Osteoblast (primary cell): ENCODE results near the gene SYN1. TPM values are rescaled to one million over a fixed set of nuclear protein-coding genes. Genes with fewer than 3 reads are reported as not detected.

Experiments
- DNase-seq: peaks from one replicate; pipeline ENCODE4 v3.0.0; 2011; ENCODE audit warnings: low spot score, mixed read lengths; ENCODE audit not compliant: insufficient read length; ENCODE audit errors: missing footprints
- H2AFZ ChIP-seq: 2 replicates; pipeline ENCODE4 v1.6.0; 2011; ENCODE audit warnings: mild to moderate bottlenecking, low read length
- H3K27ac ChIP-seq: 2 replicates; pipeline ENCODE4 v1.5.1; 2011; ENCODE audit warnings: mild to moderate bottlenecking, low read depth, low read length, moderate library complexity
- H3K27me3 ChIP-seq: 2 replicates; pipeline ENCODE4 v1.6.0; 2012; ENCODE audit warnings: mild to moderate bottlenecking, control low read depth, inconsistent platforms, low read length, moderate library complexity; ENCODE audit not compliant: insufficient read depth
- H3K36me3 ChIP-seq: 2 replicates; pipeline ENCODE4 v1.5.1; 2011; ENCODE audit warnings: mild to moderate bottlenecking, low read length, control low read depth, moderate library complexity; ENCODE audit not compliant: insufficient read depth
- H3K4me1 ChIP-seq: 2 replicates; pipeline ENCODE4 v1.5.1; 2011; ENCODE audit warnings: mild to moderate bottlenecking, low read length, control low read depth, moderate library complexity; ENCODE audit not compliant: insufficient read depth
- H3K4me2 ChIP-seq: 2 replicates; pipeline ENCODE4 v1.6.0; 2011; ENCODE audit warnings: mild to moderate bottlenecking, low read length; ENCODE audit not compliant: insufficient read depth
- H3K4me3 ChIP-seq: fragments of 200-600 bp; sonication (generic); 3 replicates; pipeline ENCODE4 v1.5.1; 2012; ENCODE audit warnings: mild to moderate bottlenecking, low read length, inconsistent platforms; ENCODE audit not compliant: insufficient read depth
- H3K79me2 ChIP-seq: 2 replicates; pipeline ENCODE4 v1.6.0; 2012; ENCODE audit warnings: mild to moderate bottlenecking, low read length, control low read depth, inconsistent platforms; ENCODE audit not compliant: insufficient read depth
- H3K9me3 ChIP-seq: 2 replicates; pipeline ENCODE4 v1.5.1; 2011; ENCODE audit warnings: low read depth, low read length, control low read depth
- H4K20me1 ChIP-seq: 2 replicates; pipeline ENCODE4 v1.6.0; 2012; ENCODE audit warnings: mild to moderate bottlenecking, low read length, control low read depth; ENCODE audit not compliant: insufficient read depth
- total RNA-seq: library from RNA; depleted of rRNA; stranded (reverse); fragments of >200 nt; gene quantifications from 2 replicates; pipeline ENCODE4 v1.2.3, GENCODE V29; 2012
- TF ChIP-seq, protein P1 (sequence below): IDR thresholded peaks from 2 replicates; pipeline ENCODE4 v1.5.1; 2011; ENCODE audit warnings: mild to moderate bottlenecking, low read depth, low read length, moderate library complexity; ENCODE audit errors: extremely low read depth

The SYN1 gene
- total RNA-seq, 1 donor: under 0.01 TPM

DNA sequence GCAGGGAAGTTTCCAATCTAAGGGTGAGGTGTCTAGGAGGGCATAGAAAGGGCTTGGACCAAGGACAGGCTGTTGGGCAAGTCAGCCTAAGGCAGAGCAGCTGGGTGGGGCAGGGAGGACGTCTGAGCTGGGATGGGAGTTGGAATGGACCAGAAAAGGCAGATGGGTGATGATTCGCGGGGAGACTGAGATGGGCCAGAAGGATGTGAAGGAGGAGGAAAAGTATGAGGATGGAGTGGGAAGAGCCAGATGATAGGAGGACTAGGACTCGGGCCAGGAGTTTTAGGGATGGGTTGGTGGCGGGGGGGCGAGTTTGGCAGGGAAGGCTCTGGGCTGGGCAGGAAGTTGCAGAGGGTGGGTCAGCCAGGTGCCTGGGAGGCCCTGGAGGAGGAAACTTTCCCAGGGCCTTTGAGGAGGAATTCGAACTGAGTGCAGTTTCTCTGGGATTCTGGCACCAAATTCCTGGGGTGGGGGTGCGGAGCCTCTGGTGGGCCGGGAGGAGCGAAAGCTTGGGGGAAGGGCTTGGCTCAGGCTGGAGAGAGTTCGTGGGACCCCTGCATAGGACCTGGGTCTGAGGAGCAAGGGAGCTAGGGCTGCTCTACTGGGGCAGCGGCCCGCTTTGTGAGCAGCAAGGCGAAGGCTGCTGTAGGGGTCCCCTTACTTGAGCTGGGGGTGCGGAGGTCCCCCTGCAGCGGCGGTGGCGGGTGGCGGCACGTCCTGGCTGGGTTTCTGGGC, 46.1 kb downstream of the SYN1 start:
- Histone ChIP-seq H3K79me2 (no peaks in the 10 kb centered on the region), H3K4me3 (no peak overlapping the region), H3K4me1 (peaks cover 18% of the 10 kb centered on the region), H4K20me1 (no peaks in the 10 kb centered on the region), H3K36me3 (peaks cover 16% of the 10 kb centered on the region), H2AFZ (no peak overlapping the region), H3K27me3 (no peaks in the 10 kb centered on the region), H3K9me3 (no peaks in the 10 kb centered on the region), H3K27ac (peak overlapping the region; percentile 45), H3K4me2 (peak overlapping the region; percentile 24)
- TF ChIP-seq, protein P1, sequence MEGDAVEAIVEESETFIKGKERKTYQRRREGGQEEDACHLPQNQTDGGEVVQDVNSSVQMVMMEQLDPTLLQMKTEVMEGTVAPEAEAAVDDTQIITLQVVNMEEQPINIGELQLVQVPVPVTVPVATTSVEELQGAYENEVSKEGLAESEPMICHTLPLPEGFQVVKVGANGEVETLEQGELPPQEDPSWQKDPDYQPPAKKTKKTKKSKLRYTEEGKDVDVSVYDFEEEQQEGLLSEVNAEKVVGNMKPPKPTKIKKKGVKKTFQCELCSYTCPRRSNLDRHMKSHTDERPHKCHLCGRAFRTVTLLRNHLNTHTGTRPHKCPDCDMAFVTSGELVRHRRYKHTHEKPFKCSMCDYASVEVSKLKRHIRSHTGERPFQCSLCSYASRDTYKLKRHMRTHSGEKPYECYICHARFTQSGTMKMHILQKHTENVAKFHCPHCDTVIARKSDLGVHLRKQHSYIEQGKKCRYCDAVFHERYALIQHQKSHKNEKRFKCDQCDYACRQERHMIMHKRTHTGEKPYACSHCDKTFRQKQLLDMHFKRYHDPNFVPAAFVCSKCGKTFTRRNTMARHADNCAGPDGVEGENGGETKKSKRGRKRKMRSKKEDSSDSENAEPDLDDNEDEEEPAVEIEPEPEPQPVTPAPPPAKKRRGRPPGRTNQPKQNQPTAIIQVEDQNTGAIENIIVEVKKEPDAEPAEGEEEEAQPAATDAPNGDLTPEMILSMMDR: no peak
- no peak for DNase-seq

- H3K9me3 ChIP-seq: no peaks in the 10 kb centered on the region
- peaks cover 16% of the 10 kb centered on the region for H3K36me3 ChIP-seq
- H3K27ac ChIP-seq: peak overlapping the region; percentile 45
- no peak overlapping the region for H3K4me3 ChIP-seq
- H2AFZ ChIP-seq: no peak overlapping the region
- TF ChIP-seq, protein P1: no peak
- peaks cover 12% of the 10 kb centered on the region for H3K4me1 ChIP-seq
- DNase-seq: no peak
- no peak overlapping the region for H3K4me2 ChIP-seq
- H4K20me1 ChIP-seq: no peaks in the 10 kb centered on the region
- H3K79me2 ChIP-seq: no peaks in the 10 kb centered on the region
- no peaks in the 10 kb centered on the region for H3K27me3 ChIP-seq
These were observed 46.8 kb downstream of the SYN1 start for GRCh38 chrX:47572773-47573340.

- Histone ChIP-seq H4K20me1 (peaks cover 3% of the 10 kb centered on the region), H3K4me1 (peaks cover 6% of the 10 kb centered on the region), H2AFZ (no peak overlapping the region), H3K27me3 (no peaks in the 10 kb centered on the region), H3K4me3 (no peak overlapping the region), H3K4me2 (no peak overlapping the region), H3K79me2 (no peaks in the 10 kb centered on the region), H3K9me3 (no peaks in the 10 kb centered on the region), H3K36me3 (peaks cover 16% of the 10 kb centered on the region), H3K27ac (no peak overlapping the region)
- no peak for DNase-seq
- TF ChIP-seq, protein P1: no peak
These were observed 47.8 kb downstream of the SYN1 start for GRCh38 chrX:47571896-47572295.

DNA sequence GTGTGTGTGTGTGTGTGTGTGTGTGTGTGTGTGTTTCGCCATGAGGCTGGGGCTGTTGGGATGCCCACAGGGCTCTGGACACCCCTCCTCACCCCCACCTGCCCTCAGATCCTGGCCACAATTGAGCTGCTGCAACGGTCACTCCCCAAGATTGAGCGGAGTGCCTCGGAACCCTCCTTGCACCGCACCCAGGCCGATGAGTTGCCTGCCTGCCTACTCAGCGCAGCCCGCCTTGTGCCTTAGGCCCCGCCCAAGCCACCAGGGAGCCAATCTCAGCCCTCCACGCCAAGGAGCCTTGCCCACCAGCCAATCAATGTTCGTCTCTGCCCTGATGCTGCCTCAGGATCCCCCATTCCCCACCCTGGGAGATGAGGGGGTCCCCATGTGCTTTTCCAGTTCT, 48.4 kb downstream of the SYN1 start:
- Histone ChIP-seq H3K9me3 (no peaks in the 10 kb centered on the region), H3K27ac (no peak overlapping the region), H3K79me2 (no peaks in the 10 kb centered on the region), H3K4me3 (no peak overlapping the region), H3K27me3 (no peaks in the 10 kb centered on the region), H4K20me1 (peaks cover 3% of the 10 kb centered on the region), H2AFZ (no peak overlapping the region), H3K36me3 (peaks cover 22% of the 10 kb centered on the region), H3K4me2 (no peak overlapping the region), H3K4me1 (peaks cover 6% of the 10 kb centered on the region)
- DNase-seq: no peak
- TF ChIP-seq, protein P1: no peak
